PFSK-1 (cell line): ENCODE results near the gene ALS2.

Experiments used
- POLR2AphosphoS5 ChIP-seq: IDR thresholded peaks from 2 replicates; pipeline ENCODE4 v1.6.1; 2012; ENCODE audit warnings: low read depth, mild to moderate bottlenecking, control low read depth, low read length, moderate library complexity
- TAF1 ChIP-seq: IDR thresholded peaks from 2 replicates; pipeline ENCODE4 v1.6.1; 2012; ENCODE audit warnings: low read length, control low read depth, borderline replicate concordance; ENCODE audit not compliant: insufficient read depth
- TF ChIP-seq, protein P1 (sequence below), 2 experiments: IDR thresholded peaks; 2 replicates each; pipeline versions ENCODE4 v1.6.1 to v1.8.0; 2011 to 2012; ENCODE audit warnings: low read depth in 2 of 2, low read length in 2 of 2, control low read depth in 1 of 2, inconsistent platforms in 1 of 2, mild to moderate bottlenecking in 1 of 2, moderate library complexity in 1 of 2; ENCODE audit not compliant: insufficient read depth in 1 of 2

- TF ChIP-seq POLR2AphosphoS5, result no peak
- TF ChIP-seq TAF1, result no peak
- TF ChIP-seq, protein P1, sequence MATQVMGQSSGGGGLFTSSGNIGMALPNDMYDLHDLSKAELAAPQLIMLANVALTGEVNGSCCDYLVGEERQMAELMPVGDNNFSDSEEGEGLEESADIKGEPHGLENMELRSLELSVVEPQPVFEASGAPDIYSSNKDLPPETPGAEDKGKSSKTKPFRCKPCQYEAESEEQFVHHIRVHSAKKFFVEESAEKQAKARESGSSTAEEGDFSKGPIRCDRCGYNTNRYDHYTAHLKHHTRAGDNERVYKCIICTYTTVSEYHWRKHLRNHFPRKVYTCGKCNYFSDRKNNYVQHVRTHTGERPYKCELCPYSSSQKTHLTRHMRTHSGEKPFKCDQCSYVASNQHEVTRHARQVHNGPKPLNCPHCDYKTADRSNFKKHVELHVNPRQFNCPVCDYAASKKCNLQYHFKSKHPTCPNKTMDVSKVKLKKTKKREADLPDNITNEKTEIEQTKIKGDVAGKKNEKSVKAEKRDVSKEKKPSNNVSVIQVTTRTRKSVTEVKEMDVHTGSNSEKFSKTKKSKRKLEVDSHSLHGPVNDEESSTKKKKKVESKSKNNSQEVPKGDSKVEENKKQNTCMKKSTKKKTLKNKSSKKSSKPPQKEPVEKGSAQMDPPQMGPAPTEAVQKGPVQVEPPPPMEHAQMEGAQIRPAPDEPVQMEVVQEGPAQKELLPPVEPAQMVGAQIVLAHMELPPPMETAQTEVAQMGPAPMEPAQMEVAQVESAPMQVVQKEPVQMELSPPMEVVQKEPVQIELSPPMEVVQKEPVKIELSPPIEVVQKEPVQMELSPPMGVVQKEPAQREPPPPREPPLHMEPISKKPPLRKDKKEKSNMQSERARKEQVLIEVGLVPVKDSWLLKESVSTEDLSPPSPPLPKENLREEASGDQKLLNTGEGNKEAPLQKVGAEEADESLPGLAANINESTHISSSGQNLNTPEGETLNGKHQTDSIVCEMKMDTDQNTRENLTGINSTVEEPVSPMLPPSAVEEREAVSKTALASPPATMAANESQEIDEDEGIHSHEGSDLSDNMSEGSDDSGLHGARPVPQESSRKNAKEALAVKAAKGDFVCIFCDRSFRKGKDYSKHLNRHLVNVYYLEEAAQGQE (IDR thresholded peaks at IDR 0.05; ENCODE audit: insufficient read depth in 1 of 2, low read depth in 2 of 2, low read length in 2 of 2), result no peak
These were observed 28.9 kb upstream of the ALS2 start for GRCh38 chr2:201809633-201810032.
